DOHH2 (cell line): ENCODE measurements around the gene RBL2.

ENCODE experiments used
- EZH2phosphoT487 ChIP-seq: fragments of 200-600 bp; sonication (generic); IDR thresholded peaks from 2 replicates; pipeline ENCODE4 v1.6.1; 2017; ENCODE audit warnings: borderline replicate concordance, mild to moderate bottlenecking, antibody characterized with exemption, low read length, moderate library complexity, mixed read lengths
- TF ChIP-seq, protein P1 (sequence below): fragments of 200-600 bp; sonication (generic); IDR thresholded peaks from one replicate; pipeline ENCODE4 v1.5.1; 2014; ENCODE audit warnings: antibody characterized with exemption, mild to moderate bottlenecking, low read depth, low read length; ENCODE audit not compliant: poor library complexity, severe bottlenecking

DNA sequence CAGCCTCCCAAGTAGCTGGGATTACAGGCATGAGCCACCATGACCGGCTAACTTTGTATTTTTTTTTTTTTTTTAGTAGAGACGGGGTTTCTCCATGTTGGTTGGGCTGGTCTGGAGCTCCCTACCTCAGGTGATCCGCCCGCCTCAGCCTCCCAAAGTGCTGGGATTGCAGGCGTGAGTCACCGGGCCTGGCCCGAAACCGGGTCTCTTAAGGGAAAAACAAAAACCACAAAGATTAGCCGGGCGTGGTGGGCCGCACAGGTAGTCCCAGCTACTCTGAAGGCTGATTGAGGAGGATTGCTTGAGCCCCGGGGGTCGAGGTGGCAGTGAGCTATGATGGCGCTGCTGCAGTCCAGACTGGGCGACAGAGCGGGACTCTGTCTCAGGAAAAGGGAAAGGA is 19.9 kb upstream of the RBL2 start:
- TF ChIP-seq, protein P1, sequence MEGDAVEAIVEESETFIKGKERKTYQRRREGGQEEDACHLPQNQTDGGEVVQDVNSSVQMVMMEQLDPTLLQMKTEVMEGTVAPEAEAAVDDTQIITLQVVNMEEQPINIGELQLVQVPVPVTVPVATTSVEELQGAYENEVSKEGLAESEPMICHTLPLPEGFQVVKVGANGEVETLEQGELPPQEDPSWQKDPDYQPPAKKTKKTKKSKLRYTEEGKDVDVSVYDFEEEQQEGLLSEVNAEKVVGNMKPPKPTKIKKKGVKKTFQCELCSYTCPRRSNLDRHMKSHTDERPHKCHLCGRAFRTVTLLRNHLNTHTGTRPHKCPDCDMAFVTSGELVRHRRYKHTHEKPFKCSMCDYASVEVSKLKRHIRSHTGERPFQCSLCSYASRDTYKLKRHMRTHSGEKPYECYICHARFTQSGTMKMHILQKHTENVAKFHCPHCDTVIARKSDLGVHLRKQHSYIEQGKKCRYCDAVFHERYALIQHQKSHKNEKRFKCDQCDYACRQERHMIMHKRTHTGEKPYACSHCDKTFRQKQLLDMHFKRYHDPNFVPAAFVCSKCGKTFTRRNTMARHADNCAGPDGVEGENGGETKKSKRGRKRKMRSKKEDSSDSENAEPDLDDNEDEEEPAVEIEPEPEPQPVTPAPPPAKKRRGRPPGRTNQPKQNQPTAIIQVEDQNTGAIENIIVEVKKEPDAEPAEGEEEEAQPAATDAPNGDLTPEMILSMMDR, result no peak
- no peak for TF ChIP-seq EZH2phosphoT487
